Neural progenitor cell (in vitro differentiated cells): ENCODE data around the gene THAP10.

Source experiments
- CTCF ChIP-seq: fragments of 200-600 bp; sonication (generic); IDR thresholded peaks from 2 replicates; pipeline ENCODE4 v1.5.1; 2017; ENCODE audit warnings: antibody characterized with exemption, mild to moderate bottlenecking
- EZH2 ChIP-seq: fragments of 200-600 bp; sonication (generic); IDR thresholded peaks from 2 replicates; pipeline ENCODE4 v1.6.1; 2017; ENCODE audit warnings: antibody characterized with exemption, mild to moderate bottlenecking, moderate library complexity
- EZH2phosphoT487 ChIP-seq: fragments of 200-600 bp; sonication (generic); IDR thresholded peaks from 2 replicates; pipeline ENCODE4 v1.6.1; 2017; ENCODE audit warnings: antibody characterized with exemption

GRCh38 chr15:70833422-70833821, 58.8 kb downstream of the THAP10 start:
- TF ChIP-seq EZH2 (no peak), CTCF (no peak), EZH2phosphoT487 (no peak)
